GM18498 (cell line): ENCODE results near the gene WDR20.

ENCODE experiments used
- ATAC-seq: cut with Tn5 transposase; IDR thresholded peaks from one replicate; pipeline ENCODE4 v1.9.1; 2021; ENCODE audit warnings: mild to moderate bottlenecking, moderate library complexity; ENCODE audit not compliant: unreplicated experiment

The WDR20 gene

DNA sequence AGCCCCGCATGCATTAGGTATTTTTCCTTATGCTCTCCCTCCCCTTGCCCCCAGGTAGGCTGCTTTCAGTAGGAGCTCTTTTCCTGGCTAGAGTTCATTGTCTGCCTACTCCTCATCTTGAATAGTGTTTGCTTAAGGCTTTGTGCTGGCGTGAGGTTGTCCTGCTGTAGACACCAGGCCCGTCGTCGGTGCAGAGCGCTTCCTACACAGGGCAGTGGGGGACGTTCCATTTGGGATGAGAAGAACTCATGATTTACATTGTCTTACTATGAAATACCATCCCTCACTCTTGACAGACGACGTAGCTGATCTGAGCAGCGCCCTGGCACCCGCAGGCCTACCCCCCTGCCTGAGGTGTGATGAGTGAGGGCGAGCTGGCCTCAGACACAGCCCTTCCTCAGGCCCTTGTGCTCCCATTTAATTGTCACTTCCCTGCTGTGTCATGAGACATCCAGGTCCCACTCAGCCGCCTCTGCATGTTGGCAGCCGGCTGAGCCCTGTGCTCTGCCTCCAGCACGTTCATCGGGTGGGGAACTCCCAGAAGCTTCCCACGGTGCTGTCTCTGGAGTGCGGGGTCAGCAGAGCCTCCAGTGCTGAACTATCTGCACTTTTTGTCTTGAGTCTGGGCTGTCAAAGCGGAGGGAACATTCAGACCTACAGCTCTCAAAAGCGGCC, 76.0 kb downstream of the WDR20 start:
- ATAC-seq, result no peak

DNA sequence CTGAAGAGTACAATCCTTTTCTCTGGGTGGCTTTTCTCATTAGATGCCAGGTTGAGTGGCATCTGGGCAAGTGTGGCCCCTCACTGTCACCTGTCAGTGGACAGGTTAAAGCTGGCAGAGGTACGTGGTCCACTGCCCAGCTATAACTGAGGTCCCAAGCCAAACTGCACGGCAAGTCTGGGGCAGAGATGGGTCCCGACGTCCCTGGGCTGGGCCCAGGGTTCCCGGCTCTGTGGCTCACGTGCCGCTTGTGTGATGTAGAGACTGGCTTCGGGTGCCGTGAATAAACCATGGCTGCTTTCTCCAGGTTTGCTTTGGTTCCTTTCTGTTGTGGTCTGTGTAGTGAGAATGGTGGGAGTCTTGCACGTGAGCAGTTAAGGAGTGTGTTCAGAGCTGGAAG, 77.7 kb downstream of the WDR20 start:
- no peak for ATAC-seq

DNA sequence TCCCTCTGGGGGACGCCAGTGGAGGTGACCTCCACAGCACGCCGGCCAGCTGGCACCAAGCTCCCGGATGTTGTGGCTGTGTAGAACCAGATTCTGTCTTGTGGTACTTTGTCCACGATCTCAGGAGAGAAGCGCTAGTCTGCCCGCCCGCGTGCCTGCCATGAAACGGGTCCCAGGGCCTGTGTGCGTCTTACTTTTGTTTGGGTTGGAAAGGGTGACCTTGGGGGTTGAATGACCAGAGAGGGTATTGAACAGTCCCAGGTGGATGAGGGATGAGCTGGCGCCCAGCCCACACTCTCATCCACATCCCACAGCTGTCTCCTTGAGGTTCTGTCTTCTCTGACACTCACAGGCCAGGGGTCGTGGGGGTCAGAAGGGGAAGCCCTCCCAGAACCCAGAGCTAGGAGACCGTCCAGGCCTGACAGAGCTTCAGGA, 78.3 kb downstream of the WDR20 start:
- ATAC-seq, result no peak

DNA sequence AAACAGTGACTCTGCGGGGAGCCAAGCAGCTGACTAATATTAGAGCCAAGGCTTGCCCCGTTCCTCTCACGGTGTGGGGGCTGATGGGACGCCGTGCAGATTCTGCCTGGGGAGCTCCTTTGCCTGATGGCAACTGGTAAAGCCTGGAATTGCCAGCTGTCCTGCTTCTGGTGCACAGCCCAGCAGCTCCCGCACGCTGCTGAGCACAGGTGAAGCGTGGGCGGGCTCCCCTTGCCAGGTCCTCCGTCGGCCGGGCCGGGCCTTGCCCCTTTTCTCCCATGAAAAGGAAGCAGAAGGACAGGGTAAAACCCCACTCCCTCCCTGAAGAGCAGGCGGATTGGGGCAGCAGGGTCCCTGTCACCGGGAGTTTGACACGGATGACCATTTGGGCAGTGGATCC, 79.0 kb downstream of the WDR20 start:
- ATAC-seq, result no peak

DNA sequence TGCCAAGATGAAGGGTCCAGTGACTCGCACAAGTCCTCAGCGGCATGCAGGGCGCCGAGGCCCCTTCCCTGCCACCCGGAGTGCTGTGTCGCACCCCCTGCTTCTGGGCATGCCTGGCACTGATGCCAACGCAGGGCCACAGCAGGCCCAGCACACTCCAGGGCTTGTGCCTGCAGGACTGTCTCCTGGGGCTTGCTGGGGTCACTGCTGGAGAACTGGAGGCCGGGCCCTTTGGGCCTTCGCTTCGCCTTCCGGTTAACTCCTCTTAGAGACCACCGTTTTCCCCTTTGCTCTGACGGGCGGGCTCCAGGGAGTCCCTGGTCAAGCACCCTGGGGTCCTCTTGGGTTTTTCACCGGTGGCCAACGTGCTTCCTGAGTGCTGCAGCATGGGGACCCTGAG, 79.6 kb downstream of the WDR20 start:
- no peak for ATAC-seq

DNA sequence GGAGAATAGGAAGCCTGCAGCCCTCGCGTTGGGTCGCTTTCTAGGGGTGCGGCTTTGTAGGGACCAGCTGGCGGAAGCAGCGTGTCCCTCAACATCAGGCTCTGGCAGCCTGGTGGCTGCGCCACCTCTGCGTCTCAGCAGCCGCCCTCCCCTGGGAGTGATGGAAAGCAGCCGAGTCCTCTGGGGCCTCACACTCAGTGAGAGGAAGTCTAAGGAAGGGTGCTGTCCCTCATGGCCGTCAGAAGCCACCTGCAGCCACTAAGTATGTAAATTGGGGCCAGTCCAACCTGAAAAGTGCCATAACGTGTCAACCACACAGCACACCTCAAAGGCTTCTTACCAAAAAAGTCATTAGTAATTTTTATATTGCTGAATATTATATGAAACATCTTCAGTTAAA, 80.3 kb downstream of the WDR20 start:
- ATAC-seq, result peak; percentile 86

DNA sequence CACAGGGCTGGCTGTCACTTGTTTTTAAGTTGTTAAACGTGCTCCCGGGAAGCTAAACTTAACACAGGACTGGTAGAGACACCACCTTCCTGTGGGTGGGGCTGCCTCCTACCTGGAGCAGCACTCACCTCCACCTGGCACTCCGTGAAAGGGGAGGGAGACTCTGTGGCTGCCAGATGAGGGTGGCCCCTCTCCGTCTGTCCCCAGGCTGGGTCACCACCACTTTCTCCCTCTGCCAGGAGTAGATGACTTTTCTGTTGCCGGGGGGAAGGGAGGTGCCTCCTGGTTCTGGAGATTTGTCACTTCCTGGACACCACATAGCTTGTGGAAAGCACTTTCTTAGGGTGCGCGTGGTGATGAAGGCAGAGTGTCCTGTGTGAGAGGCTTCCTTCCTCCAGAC, 81.3 kb downstream of the WDR20 start:
- ATAC-seq, result no peak

DNA sequence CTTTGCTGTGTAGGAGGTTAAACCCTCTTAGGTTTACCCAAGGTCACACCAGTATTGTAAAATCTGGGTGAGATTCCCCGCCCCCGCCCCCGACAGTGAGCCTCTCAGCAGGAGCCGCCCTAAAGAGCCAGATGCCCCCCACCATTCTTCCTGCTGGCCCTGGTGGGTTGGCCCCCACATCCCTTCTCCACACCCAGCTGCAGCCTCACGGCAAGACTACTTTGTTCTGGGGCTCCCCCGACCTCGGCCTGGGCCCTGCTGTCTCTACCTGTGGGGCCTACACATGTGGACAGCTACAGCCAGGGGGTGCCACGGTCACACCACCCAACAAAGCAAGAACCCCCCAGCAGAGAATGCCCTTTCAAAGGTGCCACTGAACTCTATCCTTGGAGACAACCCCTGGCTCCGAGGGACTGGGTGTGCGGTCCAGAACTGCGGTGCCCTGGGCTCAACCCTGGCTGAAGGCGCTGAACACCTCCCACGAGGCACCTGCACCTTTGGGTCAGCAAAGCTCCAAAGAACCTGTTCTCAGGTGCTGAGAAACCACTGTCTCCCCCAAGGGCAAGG, 82.4 kb downstream of the WDR20 start:
- no peak for ATAC-seq

DNA sequence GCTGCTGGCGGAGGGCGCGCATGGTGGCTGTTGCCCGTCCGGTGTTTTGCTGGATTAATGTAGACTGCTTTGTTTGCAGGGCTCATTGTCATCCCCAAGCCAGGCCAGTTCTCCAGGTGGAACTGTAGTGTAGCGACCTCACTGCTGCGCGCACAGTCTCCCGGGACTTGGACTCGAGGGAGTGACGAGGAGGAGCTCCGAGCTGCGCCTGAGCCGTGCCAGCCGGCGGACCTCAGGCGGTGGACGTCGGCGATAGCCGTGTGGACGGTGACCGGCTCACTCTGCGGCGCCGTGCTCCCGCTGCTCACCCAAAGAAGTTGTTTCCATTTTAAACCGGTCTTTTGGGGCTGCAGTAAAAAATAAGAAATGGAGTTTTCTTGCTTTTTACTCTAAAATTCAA, 83.1 kb downstream of the WDR20 start:
- no peak for ATAC-seq

DNA sequence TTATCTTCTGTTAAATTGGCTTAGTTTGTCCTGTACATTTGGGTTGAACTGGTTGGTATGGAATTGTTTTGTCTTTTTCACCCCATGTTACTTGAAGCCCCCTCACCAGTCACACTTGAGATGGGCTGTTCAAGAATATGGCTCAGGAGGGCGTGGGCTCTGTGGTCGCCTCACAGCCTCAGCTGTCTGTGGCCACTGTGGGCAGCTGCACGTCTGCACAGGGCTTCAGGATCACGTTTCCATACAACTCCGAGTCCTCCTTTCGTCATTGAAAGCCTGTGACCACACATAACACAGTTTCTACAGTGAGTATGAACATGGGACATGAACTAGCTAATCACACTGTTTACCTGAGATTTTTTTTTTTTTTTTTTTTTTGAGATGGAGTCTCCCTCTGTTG, 84.0 kb downstream of the WDR20 start:
- ATAC-seq, result no peak

DNA sequence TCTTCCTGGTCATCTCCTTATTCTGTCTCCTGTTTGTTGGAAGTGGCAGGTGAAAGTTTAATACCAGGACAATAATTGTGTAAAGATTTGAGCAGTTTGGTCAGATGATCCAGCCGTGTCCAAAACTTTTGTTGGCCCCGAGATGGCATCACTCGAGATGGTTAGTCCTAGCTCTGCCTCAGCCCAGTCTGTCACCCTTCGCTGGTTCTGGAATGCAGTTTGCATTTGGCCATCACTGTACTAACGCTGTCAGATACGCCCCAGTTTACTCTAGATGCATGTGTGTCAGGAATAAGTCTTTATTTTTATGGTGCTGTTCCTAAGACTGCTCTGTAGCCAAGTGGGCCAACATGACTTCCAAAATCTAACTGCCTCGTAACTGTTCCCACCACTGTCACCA, 85.7 kb downstream of the WDR20 start:
- ATAC-seq, result no peak

DNA sequence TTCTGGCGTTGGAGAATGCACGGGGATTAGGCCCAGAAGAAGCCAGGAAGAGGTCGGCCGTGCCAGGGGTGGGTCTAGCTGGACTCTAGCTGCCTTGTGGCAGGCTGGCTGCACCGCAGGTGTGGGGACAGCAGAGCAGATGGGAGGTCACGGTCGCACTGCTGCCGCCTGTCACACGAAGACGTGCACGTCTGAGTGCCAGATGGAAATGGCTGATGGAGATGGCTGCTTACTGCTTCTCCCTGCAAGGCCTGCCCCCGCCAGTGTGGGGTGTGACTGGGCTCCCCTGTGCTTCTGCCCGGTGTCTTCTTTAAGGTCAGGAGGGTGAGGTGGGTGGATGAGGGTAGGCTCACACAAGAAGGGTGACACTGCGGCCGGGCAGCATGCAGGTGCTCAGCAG, 86.2 kb downstream of the WDR20 start:
- ATAC-seq, result no peak

DNA sequence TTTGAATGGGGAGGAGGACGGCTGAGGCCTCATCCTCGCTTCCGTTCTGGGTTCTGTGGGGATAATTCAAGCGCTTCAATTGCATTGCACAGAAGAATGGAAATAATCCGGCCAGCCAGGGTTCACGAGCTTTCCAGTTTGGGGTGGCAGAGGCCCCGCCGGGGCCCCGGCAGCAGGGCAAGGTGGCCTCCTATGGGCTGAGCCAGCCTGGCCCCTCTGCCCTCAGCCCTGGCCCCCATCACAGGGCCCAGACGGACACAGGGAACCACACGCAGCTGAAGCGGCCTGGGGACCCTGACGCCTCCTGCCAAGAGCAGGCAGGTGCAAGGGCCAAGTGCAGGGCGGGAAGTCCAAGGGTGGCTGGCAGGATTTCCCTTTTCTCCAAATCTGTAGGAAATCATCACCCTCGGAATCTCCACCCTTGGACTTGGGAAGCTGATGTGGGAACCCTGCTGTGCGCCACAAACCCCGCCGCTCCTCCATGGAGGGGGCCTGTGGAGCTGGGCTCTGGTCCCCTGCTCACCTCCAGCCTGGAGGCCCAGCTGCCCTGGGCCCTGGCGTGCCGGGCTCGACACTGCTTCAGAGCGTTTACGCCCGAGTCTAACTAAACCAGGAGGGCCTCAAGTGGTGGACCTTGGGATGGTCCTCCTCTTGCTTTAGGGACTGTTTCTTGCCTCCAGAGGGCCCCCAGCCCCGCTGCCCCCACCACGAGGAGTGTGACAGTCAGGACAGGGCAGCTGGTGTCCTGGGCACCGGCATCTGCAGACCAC, 86.8 kb downstream of the WDR20 start:
- no peak for ATAC-seq

DNA sequence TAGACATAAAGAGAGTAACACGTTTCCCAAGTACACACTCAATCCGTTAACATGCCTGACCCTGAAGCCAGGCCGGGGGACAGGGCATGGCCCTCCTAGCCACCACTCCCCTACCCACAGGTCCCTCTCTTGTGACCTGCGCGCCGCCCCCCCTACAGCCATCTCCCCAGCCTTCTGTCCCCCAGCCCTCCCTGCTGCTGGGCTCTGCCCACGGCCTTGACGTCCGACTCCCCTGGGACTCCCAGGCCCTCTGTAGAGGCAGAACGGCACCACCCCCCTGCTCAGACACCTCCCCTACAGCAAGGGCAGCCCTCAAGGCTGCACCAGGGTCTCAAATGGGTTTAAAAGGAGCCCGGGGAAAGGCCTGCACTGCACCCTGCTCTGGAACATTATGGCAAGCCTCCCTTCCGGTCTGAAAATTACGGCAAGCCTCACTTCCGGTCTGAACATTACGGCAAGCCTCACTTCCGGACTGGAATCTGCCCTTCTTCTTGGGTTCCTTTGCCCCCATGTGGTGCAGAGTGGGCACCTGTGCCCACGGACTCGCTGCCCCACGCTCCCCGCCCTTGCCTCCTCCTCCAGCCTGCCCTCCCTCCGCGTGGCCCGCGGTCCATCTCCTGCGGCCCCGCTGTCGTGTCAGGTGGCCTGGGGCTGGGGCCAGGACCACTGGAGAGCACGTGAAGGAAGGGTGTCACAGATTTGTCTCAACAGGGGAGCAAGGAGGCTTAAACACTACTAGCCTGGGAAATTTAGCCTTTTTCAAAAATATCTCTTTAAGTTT, 87.7 kb downstream of the WDR20 start:
- ATAC-seq, result no peak

DNA sequence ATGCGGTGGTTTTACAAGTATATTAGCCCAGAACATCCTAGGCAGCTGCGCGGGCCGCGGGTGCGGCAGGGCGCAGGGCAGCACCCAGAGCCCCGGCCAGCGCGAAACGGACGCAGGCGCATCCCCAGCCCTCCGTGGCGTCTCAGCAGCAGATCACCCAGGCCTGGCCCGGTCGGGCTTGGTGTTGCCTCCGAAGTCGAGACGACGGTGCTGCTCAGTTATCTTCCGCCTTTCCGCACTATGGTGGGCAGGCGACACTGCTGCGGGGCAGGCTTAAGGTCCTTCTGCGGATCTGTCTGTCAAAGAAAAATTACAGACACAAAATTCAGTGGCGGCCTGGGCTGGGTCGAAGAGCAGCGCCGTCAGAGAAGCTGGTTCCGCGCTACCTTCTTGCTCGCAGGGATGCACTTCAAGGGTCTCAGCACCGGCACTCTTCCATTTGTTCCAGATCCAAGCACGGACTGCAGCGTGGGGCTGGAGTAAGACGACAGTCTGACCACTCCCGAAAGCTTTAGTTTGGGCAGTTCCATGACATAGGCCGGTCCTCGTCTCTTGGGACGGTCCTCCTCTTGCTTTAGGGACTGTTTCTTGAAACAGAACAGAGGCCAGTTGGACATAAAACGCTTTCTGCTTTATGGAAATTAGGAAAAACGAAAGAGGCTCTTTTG, 89.5 kb downstream of the WDR20 start:
- no peak for ATAC-seq

DNA sequence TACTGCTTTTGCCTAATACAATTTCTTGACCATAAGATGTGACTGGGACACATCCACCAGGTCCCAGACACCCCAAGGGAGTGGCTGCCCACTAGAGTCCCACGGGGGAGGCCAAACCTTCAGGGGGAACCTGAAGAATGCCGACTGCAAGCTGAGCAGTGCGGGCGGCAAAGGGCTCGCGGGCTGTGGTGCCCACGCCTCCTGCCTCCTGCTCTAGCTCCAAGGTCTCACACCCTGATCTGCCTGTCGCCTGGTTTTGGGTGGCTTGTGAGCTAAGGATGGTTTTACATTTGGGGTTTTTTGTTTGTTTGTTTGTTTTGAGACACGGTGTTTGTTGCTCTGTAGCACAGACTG, 90.0 kb downstream of the WDR20 start:
- no peak for ATAC-seq

DNA sequence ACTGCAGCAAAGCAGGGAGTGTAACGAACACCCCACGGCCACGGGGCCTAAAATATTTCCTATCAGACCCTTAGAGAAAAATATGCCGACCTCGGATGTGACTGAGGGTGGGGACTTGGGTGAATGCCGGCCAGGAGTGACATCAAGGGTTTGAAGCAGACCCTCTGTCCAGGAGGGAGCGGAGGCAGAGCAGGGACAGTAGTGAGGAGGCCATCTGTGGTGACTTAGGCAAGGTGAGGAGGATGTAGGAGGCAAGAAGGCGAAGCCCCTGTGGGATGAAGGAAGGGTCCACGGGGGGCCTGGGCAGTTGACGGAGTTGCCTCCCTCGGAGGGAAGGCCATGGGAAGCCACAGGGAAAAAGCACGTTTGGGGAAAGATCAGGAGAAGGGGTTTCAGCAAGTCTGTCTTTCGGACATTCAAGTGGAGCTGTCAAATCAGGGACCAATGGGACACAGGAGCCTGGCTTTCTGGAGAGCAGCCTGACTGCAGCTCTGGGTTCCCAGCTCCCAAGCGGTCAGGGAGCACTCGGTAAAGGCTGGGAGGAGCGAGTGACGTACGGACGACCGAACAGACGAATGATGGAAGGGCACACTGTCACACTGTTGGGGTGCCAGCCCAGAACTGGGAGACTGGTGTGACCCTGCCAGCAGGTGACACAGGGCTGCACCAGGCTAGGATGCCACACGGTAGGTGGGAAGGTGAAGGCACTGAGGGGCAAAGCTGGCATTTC, 90.9 kb downstream of the WDR20 start:
- no peak for ATAC-seq

DNA sequence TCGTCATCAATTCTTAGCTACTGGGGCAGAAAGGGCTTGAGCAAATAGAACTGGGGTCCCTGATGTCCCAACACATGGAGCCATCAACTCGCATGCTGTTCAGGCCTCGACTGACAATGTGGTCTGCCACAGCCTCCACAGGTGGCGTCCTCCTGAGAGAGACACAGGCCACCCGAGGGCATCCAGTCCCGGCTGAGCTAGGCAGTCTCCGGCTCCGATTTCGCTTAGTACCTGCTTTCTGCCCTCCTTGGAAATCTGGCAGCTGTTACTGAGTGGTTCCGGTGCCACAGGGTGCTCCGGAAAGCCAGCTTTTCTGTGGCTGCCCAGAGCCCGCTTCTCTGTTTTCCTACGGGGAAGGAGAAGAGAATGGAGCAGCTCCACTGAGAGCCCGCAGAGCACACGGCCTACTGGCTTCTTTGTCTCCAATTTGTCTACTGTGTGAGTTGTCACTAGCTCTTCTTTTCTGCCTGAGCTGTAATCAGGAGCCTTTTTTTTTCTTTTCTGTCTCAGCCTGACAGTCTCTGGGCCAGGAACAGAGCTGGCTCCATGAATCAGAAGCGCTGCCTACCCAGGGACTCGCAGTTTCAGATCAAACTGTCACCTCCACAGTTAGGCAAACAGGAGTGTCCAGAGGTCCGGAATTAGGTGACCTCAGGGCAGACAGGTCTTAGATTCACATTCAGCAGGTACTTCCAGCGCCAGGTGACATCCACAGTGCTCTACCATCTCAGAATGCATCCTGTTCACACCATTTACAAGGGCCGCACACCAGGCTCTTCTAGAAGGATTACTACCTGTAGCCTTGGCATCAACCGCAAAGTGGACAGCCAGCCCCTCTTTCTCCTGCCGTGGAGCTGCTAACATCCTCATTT, 92.0 kb downstream of the WDR20 start:
- no peak for ATAC-seq

DNA sequence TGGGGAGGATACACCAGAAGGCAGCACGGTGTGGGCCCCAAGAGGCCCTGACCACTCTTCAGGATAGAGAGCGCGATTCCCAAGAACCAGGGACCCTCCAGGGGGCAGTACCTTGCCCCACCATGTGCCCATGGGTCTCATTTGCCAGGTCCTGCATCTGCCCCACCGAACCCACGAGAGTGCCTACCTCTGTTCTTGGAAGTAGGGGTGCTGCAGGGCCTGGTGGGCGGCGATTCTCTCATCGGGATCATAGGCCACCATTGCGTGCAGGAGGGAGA, 92.6 kb downstream of the WDR20 start:
- no peak for ATAC-seq

DNA sequence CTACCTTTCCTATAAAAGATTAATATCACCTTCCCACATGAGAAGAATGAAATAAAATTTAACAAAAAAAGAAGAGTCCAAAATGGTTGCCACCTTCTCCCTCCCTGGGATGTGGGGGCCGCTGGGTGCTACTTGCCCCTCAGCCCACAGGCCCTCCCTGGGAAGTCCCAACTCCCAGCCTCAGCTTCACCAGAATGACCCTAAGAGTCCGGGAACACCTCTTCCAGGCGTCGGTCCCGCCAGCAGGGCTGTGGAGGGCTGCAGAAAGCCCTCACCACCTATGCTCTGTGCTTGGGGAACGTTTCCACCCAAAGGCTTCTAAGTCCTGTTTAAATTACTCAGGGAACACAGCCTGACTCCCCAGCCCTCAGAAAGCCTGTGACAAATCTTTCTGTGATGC, 93.4 kb downstream of the WDR20 start:
- ATAC-seq, result no peak
